NCI-H187 treated with DMSO at 0.1 percent for 48 hours (cell line): Measurements from ENCODE around the gene MRPL53.
"Not testable (repeated sequence)": the region's sequence is repeated elsewhere in the genome, so short reads cannot be mapped to it uniquely, and the experiment has no call there.

ENCODE experiments used
- DNase-seq: peaks from one replicate; lab custom pipeline; 2025; lab: John Stamatoyannopoulos, UW

The MRPL53 gene

GRCh38 chr2:74502720-74503505 is 30.4 kb upstream of the MRPL53 start:
- no peak for DNase-seq

GRCh38 chr2:74502147-74502719 is 29.8 kb upstream of the MRPL53 start:
- no peak for DNase-seq

- no peak for DNase-seq
Measured at GRCh38 chr2:74501335-74502071, 29.0 kb upstream of the MRPL53 start.

GRCh38 chr2:74500578-74500946 is 28.1 kb upstream of the MRPL53 start:
- DNase-seq, result no peak

GRCh38 chr2:74499940-74500577 is 27.6 kb upstream of the MRPL53 start:
- DNase-seq, result no peak

GRCh38 chr2:74499267-74499939 is 26.9 kb upstream of the MRPL53 start, which contains the start of gene LBX2:
Gene LBX2, minus strand, starts transcription at chr2:74499603. Its CDS starts 66 bp downstream, at chr2:74499537.
- no peak for DNase-seq

GRCh38 chr2:74498500-74499266 is 26.2 kb upstream of the MRPL53 start:
- no peak for DNase-seq

- DNase-seq, result no peak
Measured at GRCh38 chr2:74497777-74498499, 25.5 kb upstream of the MRPL53 start.

- DNase-seq, result no peak
Measured at GRCh38 chr2:74496997-74497776, 24.7 kb upstream of the MRPL53 start.

GRCh38 chr2:74495440-74495839 is 23.0 kb upstream of the MRPL53 start:
- DNase-seq, result no peak

- no peak for DNase-seq
Measured at GRCh38 chr2:74493546-74493945, 21.1 kb upstream of the MRPL53 start.

GRCh38 chr2:74491648-74492544 is 19.4 kb upstream of the MRPL53 start:
- no peak for DNase-seq

- no peak for DNase-seq
Measured at GRCh38 chr2:74489906-74490305, 17.4 kb upstream of the MRPL53 start.

GRCh38 chr2:74488643-74489481 is 16.4 kb upstream of the MRPL53 start:
- DNase-seq, result no peak

- DNase-seq, result no peak
Measured at GRCh38 chr2:74486141-74486540, 13.7 kb upstream of the MRPL53 start.

GRCh38 chr2:74483675-74484164 is 11.2 kb upstream of the MRPL53 start:
- DNase-seq, result not testable (repeated sequence)
